NCI-H748 (cell line): ENCODE data around the gene BAD.

Experiments used
- DNase-seq: peaks from one replicate; lab custom pipeline; 2025; ENCODE audit not compliant: unreplicated experiment; lab: John Stamatoyannopoulos, UW

The BAD gene

GRCh38 chr11:64232967-64233315, 51.5 kb downstream of the BAD start:
- no peak for DNase-seq

GRCh38 chr11:64232182-64232966, 52.1 kb downstream of the BAD start:
- no peak for DNase-seq

- no peak for DNase-seq
Measured at GRCh38 chr11:64231546-64231945, 52.9 kb downstream of the BAD start.

GRCh38 chr11:64230985-64231365, 53.5 kb downstream of the BAD start:
- DNase-seq: peak; percentile 63

- peak; percentile 98 for DNase-seq
Measured at GRCh38 chr11:64230171-64230984, 54.1 kb downstream of the BAD start, which contains the start of gene DNAJC4. DNAJC4 (plus strand) TSS chr11:64230548; CDS start chr11:64230855, 307 bp downstream.

- no peak for DNase-seq
Measured at GRCh38 chr11:64229744-64230170, 54.7 kb downstream of the BAD start.

- DNase-seq: no peak
Measured at GRCh38 chr11:64229090-64229743, 55.2 kb downstream of the BAD start.

- DNase-seq: no peak
Measured at GRCh38 chr11:64227405-64227956, 57.0 kb downstream of the BAD start.

GRCh38 chr11:64226507-64227051, 57.9 kb downstream of the BAD start:
- DNase-seq: peak; percentile 64

GRCh38 chr11:64225608-64226506, 58.6 kb downstream of the BAD start, which contains the start of the genes NUDT22 and TRPT1:
NUDT22 (plus strand) TSS chr11:64226274; CDS start chr11:64226653, 379 bp downstream.
TRPT1 (minus strand) TSS chr11:64226186; CDS start chr11:64225860, 326 bp downstream.
- DNase-seq: peak; percentile 89

- DNase-seq: no peak
Measured at GRCh38 chr11:64224891-64225607, 59.4 kb downstream of the BAD start.

GRCh38 chr11:64224151-64224890, 60.1 kb downstream of the BAD start:
- DNase-seq: no peak

- DNase-seq: no peak
Measured at GRCh38 chr11:64223001-64223651, 61.3 kb downstream of the BAD start.

- peak; percentile 32 for DNase-seq
Measured at GRCh38 chr11:64222651-64223000, 61.8 kb downstream of the BAD start.

- DNase-seq: no peak
Measured at GRCh38 chr11:64220798-64221197, 63.7 kb downstream of the BAD start.

- DNase-seq: no peak
Measured at GRCh38 chr11:64220271-64220670, 64.2 kb downstream of the BAD start.
